Embryonic facial prominence (tissue), 1 donor: Measurements from ENCODE around the gene COX4I1.
A peak's percentile ranks its signal among the peaks of the same experiment; 100 is the strongest.

Experiments
- DNase-seq: peaks from one replicate; pipeline ENCODE4 v3.0.0-alpha.2; 2016; ENCODE audit errors: extremely low spot score

COX4I1 gene

DNA sequence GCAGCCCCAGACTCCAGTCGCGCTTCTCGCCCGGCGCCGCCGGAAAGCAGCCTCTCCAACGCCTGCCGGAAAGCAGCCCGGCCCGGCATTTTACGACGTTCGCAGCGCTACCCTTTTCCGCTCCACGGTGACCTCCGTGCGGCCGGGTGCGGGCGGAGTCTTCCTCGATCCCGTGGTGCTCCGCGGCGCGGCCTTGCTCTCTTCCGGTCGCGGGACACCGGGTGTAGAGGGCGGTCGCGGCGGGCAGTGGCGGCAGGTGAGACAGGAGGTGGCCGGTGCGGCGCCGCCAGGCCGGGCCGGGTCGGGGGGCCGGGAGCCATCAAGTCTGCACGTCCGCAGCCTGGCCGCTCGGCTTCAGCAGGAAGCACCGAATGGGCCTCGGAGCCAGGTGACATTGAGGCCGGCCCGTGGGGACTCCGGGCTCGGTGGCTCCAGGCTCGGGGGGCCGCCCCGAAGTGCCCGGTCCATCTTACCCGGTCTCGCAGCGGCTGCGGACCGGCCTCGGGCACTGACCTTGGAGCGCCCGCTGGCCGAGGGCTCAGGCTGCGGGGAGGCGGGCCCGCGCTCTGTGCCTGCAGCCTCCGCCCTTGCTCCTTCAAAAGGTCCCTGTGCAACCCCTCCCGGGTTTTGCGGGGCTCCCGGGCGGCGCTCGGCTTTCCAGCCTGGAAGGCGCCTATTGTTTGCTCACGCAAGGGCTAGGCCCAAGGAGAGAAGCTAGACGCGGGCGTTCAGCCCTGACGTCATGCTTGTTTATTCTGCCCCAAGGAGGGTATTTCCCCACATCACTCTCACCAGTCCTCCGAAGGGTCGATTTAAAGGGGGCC lies at the start of gene COX4I1, which contains the start of gene EMC8:
Gene COX4I1, plus strand, starts transcription at position 199 of the 824 bp plus-strand sequence. CDS start 1,511 bp downstream, outside the sequence.
Gene EMC8, minus strand, starts transcription at position 48 of the 824 bp plus-strand sequence. CDS start 249 bp downstream, outside the sequence.
- peak; percentile 77 for DNase-seq

DNA sequence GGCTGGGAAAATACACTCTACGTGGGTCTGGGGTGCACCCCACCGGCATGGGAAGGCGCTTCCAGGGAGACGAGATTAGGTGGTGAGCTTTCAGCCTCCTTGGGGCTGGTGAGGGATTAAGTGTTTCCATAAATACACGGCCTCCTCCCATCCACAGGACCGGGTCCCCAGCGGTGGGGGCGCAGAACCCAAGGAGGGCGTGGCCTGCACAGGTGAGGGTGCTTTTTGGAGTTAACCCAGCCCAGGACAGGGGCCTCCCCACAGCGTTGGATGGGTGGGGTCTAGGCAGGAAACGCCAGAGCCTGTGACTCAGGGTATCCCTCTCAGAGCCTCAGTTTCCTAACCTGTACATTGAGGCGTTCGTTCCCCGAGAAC lies 49.7 kb upstream of the COX4I1 start:
- DNase-seq: no peak

DNA sequence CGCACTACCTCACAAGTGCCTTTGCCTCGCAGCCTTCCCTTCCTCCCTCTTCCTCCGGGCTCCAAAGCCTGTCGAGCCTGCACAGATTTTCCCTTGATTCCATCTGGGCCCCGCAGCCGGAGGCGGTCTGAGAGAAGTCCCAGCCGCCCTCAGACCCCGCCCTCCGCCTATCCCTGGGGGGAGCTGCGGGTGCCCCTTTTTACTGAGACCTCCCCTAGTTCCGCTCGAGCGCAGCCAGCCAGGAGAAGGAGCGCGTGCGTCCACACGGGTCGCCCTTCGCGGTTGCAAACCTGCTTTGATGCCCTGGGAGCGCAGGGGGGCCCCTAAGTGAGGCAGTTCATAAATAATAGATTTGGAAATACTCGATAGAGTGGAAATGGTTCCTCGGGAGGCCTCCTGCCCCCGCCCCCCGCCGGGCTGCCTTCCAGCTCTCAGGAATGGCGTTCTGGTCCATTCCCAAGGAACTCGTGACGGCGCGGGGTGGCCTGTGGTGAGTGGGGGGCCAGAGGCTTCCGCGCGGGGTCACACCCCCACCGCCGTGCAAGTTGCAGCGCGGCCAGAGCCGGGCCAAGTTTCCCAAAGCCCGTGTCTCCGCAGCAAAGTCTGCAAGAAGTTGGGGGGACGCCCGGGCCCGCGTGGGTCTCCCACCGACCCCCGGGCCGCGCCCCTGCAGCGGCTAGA lies 49.2 kb upstream of the COX4I1 start:
- no peak for DNase-seq

DNA sequence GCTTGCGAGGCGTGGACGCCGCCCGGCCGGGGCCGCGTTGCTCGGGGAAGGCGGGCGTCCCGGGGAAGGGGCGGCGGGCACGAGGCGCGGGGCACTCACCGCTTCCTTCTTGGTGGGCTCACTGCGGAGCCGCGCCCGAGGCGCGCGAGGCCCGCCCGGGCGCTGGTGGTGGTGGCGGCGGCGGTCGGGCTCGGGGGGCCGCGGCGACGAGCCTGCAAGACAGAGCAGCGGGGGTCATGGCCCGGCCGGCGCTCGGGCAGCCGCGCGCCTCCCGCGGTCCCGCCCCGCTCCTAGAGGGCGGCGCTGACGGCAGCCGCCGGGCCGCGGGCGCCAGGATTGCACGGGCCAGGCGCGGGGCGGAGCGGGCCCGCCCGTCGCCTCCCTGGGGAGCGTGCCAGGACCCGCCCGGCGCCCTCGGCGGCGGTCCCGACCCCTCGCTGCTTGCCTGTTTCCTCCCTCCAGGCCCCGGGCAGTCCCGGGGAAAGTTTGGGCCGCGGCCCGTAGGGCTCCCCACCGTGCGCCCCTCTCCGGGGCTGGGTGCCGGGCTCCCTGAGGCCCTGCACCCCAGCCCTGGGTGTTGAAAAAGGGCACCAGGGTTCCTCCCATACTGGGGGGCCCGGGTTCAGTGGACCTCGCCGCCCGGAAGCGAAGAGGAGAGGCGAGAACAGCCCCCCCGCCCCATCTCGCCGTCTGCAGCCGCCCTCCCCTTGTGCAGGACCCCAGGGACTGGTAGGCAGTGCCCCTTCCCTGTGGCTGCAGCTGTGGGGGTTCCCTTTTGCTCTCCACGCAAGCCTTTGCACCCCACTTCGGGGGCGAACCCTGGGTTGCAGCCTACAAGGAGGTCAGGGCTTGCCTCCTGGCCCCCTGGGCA lies 48.4 kb upstream of the COX4I1 start, which contains the start of gene C16orf74:
Gene C16orf74, minus strand, starts transcription at position 270 of the 871 bp plus-strand sequence. CDS start 15,879 bp downstream, outside the sequence.
- no peak for DNase-seq

DNA sequence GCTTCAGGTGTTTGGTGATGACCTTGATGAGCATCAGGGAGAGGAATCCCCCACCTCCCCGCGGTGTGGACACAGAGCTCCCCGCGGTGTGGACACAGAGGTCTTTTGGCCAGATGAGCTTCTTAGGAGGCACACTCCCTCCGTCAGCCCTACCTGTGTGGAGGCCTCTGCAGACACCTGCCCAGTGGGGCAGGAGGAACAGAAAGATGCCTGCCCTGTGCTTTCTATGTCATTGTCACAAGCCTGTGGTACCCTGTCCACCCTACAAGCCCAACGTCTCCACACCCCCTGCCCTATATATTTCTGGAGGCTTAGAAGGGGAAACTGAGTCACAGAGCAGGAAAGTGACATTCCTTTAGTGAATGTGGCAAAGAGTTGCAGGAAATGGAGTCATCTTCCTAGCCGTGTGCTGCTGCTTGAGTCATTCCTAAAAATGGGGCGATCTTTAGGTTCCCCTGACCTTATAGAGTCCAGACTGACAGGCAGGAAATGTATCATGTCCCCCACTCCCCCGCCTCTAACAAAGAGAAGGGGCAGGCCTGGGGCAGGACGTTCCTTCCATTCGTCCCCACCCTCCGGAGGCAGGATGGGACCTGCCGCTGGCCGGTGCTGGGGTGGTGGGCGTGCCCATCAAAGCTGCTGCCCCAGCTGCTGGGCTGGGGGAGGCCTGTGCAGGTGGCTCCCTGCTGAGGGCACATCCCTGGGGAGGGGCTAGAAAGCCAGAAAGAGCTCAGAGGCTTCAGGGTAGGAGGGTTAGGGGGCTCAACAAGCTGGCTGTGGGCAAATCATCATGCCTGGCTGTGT lies 47.6 kb upstream of the COX4I1 start:
- no peak for DNase-seq

DNA sequence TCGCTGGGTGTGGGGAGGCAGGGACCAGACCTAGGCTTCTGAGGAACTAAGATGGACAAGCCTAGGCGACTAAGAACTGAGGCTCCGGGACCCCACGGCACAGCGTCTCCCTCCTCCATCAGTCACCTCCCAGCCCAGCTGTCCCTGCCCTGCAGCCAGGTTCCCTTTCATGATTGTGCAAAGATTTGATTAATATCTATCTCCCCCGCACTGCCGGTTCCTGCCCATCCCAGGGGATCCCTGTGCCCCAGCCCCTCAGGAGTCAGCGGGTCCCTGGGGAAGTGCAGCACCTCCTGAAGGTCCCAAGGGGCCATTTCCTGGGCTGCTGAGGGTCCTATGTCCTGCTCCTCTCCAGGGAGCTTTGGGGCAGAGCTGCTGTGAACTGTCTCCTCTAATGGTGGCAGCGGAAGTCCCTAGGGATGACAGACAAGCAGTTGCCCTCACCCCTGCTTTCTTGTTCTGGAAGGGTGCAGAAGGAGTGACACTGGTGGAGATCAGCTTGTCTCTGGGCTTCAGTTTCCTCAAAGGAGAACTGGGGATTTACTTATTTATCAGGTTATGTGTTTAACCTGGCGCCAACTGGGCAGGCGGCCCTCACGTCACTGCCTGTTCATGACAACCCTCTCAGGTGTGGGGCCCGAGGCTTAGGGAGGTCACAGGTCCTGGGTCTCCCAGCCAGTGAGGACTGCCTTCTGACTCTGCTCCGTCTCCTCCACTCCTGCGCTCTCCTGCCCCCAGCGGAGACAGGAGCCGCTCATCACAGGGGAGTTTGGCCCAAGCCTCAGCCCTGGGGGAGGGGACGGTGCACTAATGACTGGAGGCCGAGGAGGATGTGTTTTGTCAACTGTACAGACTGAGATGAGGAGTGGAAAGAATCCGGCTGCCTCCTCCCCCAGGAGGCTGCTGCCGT lies 46.7 kb upstream of the COX4I1 start:
- DNase-seq: no peak

DNA sequence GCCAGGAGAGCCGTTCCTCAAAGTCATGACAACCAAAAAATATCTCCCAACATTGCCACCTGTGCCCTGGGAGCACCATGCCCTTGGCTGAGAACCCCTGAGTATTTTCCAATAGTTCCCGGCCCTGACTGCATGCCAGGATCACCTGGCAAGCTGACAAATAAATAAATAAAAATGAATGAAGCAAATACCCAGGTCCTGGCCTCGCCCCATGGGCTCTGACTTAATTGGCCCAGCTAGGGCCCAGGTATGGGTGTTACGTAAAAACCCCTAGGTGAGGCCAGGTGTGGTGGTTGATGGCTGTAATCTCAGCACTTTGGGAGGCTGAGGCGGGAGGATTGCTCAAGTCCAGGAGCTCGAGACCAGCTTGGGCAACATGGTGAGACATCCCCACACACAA lies 45.9 kb upstream of the COX4I1 start:
- no peak for DNase-seq

DNA sequence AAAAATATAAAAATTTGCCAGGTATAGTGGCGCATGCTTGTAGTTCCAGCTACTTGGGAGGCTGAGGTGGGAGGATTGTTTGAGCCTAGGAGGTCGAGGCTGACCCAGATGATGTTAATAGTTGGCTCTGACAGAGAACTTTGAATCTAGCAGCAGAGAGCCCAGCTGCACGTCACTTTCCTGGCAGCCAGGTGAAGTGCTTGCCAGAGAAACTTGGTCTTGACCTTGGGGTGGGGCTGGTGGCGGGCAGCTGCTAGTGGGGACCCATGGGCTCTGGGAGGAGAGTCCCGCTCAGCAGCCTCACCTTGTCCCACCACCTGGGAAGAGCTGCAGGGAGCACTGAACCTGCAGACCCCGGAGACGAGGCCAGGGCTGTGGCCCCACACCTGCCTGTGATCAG lies 45.5 kb upstream of the COX4I1 start:
- no peak for DNase-seq

DNA sequence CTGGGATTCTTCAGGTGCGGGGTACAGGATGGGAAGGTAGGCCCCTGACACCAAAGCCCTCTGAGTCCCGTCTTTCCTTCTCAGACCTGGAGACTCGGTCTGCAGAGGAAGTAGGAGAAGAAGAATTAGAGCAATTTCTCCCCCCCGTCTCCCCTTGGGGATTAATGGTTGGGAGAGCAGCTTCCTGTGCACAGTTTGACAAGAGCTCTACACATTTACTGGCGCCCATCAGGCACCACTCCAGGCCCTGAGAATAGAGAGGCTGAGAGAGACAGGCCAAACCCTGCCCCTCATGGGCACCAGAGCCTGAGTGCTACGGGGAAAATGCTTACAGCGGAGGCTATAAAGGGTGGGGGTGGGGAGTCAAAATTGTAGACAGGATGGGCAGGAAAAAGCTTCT lies 45.1 kb upstream of the COX4I1 start:
- DNase-seq: no peak

DNA sequence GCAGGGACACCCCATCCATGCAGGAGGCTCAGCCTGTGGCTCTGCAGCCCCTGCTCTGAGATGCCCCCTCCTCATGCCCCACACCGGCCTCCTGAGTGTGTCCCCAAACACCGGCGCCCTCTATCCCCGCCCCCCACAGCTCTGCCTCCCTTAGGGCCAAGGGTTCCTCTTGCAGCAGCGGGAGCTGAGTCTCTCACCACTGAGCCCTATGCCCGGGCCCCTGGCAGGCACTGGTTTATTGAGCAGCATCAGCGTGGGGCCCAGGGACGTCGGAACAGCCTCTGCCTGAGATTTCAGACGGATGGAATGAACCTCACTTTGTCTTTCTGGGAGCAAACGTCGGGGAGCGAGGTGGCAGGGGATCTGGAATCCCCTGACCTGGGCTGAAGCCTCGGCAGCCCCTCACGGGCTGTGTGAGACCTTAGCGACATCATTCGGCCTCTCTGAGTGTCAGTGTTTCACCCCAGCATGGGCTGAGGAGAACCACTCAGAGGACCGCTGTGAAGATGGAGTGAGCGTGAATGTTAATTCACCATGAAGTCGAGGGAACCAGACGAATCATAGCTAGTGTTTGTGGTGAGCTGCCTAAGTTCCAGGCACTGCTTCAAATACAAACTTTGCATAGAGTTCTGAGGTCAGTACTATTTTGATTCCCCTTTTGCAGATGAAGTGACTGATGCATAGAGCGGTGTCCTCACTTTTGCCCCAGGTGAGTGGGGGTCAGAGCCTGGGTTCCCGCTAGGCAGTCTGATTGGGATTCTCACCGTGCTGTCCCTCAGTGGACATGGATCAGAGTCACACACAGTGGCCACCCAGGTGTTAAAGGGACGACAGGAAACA lies 43.3 kb upstream of the COX4I1 start:
- no peak for DNase-seq

DNA sequence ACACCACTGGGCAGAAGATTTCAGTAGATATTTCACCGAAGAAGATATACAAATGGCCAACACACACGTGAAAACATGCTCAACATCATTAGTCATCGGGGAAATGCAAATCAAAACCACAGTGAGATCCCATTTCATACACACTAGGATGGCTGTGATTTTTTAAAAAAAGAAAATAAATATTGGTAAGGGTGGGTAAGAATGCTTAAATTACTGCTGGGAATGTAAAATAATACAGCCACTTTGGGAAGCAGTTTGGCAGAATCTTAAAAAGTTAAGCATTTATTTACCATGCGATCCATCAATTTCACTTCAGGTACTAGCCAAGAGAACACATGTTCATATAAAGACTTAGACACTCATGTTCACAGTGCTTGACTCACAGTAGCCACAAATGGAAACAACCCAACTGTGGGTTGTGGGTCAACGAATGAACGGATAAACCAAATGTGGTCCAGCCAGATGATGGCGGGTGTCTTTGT lies 42.1 kb upstream of the COX4I1 start:
- no peak for DNase-seq

DNA sequence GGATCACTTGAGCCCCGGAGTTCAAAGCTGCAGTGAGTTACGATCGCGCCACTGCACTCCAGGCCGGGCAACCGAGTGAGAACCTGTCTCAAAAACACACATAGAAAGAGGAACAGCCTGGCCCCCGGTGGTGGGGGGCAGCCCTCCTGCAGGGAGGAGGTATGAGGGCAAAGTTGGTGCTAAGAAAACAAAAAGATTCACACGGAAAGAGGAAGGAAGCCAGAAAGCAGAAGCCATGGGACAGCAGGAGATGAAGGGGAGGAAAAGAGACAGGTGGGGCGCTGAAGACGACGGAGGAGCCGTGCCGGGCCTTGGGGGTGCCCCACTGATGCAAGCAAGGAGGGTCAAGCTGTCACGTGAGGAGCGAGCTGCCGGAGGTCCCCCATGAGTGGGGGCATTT lies 40.4 kb upstream of the COX4I1 start:
- DNase-seq: no peak

DNA sequence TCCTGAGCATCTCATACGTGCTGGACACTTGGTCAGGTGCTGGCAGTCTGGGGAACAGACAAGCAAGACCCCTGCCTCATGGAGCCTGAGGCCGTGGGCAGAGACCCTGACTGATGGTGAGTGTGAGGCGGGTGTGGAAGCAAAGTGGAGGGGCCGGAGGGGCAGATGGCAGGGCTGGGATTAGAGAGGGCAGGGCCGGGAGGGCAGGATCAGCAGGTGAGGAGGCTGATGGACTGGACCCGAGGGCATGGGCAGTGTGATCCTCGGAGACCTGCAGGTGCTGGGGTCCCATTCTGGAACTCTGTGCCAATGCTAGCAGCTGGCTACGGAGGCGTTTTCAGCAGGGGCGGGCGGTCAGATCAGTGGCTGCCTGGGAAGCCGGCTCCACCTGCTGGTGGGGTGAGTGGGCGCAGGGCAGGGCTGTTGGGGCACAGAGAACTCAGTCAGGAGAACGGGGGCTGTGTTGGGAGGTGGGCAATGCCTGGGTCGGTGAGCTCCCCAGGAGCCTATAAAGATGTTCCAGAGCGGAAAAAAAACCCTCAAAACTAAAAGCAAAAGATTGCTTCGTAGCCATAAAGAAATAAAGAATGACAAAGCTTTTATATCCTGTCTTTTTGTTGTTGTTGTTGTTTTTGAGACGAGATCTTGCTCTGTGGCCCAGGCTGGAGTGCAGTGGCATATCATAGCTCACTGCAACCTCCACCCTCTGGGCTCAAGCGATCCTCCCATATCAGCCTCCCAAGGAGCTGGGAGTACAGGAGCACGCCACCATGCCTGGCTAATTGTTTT lies 39.7 kb upstream of the COX4I1 start:
- DNase-seq: no peak

DNA sequence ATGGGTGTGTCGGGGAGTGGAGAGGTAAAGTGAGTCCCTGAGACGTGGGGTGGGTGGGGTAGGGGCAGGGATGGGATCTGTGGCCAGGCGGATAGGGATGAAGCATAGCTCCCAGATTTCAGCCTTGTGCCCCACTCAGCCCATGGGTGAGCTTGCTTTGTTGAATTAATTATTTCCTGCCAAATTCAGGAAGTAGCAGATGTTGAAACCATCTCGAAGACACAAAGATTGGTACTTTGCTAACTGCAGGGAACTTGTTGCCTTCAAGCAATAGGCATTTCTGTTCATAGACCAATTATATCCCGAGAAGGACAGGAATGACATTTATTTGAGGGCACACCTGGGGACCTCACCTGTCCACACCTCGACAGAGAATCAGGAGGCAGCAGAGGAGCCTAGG lies 37.6 kb upstream of the COX4I1 start:
- no peak for DNase-seq

DNA sequence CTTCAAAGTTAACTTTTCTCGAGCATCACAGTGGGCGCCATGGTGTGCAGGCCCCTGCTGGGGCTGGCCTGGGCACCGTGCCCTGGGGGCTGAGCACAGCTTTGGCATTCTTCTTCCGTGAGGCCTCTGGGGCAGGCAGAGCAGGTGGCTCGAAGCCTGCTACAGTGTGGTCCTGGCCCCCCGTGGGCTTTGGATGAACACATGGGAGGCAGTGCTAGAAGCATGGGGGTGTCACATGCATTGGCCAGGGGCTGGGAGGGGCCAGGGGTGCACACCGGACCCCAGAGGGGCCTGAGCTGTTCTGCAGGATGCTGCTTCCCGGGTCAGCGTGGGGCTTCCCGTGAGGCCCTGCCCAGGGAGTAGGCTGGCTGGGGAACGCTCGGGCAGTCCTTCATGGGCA lies 36.5 kb upstream of the COX4I1 start:
- no peak for DNase-seq

DNA sequence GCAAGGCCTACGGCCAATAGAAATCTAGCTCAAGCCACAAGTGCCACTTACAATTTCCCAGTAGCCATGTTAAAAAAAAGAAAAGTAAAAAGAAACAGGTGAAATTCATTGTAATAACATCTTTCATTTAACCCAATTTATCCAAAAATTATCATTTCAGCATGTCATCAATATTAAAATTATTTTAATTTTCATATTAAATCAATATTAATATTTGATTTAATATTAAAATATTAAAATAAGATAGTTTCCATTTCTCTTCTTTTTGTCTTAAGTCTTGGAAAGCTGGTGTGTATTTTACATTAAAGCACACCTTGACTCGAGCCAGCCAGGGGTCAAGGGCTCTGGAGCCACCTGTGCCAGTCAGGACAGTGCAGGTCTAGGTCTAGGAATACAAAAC lies 35.9 kb upstream of the COX4I1 start:
- no peak for DNase-seq

DNA sequence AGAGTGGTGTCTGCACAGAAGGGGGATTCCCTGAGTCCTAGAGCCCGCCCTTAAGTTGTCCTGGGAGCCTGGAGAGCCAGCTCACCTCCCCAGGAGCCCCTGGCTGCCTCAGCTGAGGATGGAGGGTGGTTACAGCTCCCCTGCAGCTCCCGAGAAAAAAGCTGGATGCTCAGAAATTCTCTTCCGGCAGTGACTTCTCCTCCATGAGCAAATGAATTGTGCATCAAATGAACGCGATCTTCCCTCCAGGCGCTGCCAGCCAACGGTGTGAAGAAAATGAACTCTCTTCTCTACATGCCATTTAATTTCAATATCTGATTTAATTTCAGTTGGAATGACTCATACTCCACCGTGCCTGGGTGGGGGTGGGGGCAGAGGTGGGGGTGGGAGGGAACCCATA lies 34.3 kb upstream of the COX4I1 start:
- no peak for DNase-seq

DNA sequence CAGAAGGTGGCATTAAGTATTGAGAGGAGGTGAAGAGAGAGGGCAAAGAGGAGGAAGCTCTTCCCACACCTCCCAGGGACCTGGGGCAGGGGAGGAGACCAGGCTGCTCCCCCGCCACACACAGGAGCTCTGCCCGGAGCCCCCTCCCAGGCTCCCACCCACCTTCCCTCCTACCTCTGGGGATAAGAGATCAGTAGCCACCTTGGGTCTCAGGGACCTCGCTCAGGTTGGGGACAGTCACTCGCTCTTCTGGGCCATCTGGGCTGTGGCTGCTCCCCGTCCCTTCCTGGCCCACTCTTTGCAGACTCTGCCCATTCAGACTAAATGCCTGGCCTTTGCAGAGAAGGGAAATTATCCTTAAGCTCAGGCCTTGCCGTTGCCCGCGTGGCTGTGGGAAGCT lies 33.7 kb upstream of the COX4I1 start:
- DNase-seq: no peak
